Measurements from ENCODE around the gene SHISA9.

- TF ChIP-seq CTCF (IDR thresholded peaks at IDR 0.05; ENCODE audit: low read depth, low read length) (no peak), EZH2phosphoT487 (IDR thresholded peaks at IDR 0.05; ENCODE audit: low read depth) (no peak)
Observed at GRCh38 chr16:13289515-13289914, 388.1 kb downstream of the SHISA9 start.
